ENCODE data around the gene PRXL2B. TPM values are rescaled to one million over a fixed set of nuclear protein-coding genes. Genes with fewer than 3 reads are reported as not detected.
A peak's percentile ranks its signal among the peaks of the same experiment; 100 is the strongest.

PRXL2B gene
- total RNA-seq, 1 donor from 2014 or later, result 8.2 TPM

DNA sequence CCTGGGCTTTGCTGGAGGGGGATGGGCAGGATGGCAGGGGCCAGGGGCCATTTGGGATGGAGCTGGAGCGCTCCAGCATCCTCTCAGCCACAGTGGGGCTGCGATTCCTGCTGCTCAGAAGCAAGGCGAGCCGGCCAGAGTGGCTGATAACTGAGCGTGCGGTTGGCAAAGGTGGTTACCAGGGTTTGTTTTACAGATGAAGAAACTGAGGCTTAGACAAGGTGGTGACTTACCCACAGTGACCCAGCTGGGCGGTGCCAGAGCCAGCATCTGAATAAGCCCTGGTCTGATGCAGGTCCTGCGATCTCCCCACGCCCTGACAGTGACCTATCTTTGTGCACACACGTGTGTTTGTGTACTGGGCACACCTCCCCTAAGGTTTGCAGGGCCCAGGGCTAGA is 5.9 kb upstream of the PRXL2B start:
- Histone ChIP-seq H3K9me3 (replicated peaks) (no peaks in the 10 kb centered on the region), H3K27me3 (ENCODE audit: low read depth) (peaks cover 21% of the 10 kb centered on the region), H3K4me1 (peaks cover 53% of the 10 kb centered on the region), H3K4me3 (no peak overlapping the region), H3K27ac (replicated peaks) (no peak overlapping the region), H3K36me3 (no peaks in the 10 kb centered on the region)
- no peak for DNase-seq
- intact Hi-C loops (cut with micrococcal nuclease), result no loop called here
- TF ChIP-seq, protein P1, sequence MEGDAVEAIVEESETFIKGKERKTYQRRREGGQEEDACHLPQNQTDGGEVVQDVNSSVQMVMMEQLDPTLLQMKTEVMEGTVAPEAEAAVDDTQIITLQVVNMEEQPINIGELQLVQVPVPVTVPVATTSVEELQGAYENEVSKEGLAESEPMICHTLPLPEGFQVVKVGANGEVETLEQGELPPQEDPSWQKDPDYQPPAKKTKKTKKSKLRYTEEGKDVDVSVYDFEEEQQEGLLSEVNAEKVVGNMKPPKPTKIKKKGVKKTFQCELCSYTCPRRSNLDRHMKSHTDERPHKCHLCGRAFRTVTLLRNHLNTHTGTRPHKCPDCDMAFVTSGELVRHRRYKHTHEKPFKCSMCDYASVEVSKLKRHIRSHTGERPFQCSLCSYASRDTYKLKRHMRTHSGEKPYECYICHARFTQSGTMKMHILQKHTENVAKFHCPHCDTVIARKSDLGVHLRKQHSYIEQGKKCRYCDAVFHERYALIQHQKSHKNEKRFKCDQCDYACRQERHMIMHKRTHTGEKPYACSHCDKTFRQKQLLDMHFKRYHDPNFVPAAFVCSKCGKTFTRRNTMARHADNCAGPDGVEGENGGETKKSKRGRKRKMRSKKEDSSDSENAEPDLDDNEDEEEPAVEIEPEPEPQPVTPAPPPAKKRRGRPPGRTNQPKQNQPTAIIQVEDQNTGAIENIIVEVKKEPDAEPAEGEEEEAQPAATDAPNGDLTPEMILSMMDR (IDR thresholded peaks at IDR 0.05; ENCODE audit: borderline replicate concordance), result no peak

DNA sequence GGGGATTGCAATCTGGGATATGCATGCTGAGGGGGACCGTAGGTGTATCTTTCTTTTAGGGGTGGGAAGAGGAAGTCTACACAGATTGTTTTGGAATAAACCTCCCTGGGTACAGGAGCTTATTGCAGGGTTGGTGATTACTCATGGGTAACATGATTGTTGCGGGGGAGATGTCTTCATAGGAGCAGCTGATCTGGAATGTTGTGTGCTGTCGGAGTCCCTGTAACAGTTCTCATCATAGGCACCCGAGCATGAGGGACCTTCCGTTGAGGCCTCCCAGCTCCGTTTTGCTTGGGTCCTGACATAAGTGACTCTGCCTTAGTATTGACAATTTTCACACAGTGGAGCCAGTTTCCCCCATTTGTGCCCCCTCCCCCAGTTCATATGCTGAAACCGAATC is 4.2 kb upstream of the PRXL2B start:
- no peak overlapping the region for H3K27ac ChIP-seq (replicated peaks)
- H3K4me1 ChIP-seq, result peaks cover 51% of the 10 kb centered on the region
- intact Hi-C loops (cut with micrococcal nuclease), result no loop called here
- no peak overlapping the region for H3K4me3 ChIP-seq
- H3K9me3 ChIP-seq (replicated peaks), result no peaks in the 10 kb centered on the region
- H3K36me3 ChIP-seq, result no peaks in the 10 kb centered on the region
- DNase-seq, result no peak
- TF ChIP-seq, protein P1 (IDR thresholded peaks at IDR 0.05; ENCODE audit: borderline replicate concordance), result no peak
- peaks cover 21% of the 10 kb centered on the region for H3K27me3 ChIP-seq (ENCODE audit: low read depth)

DNA sequence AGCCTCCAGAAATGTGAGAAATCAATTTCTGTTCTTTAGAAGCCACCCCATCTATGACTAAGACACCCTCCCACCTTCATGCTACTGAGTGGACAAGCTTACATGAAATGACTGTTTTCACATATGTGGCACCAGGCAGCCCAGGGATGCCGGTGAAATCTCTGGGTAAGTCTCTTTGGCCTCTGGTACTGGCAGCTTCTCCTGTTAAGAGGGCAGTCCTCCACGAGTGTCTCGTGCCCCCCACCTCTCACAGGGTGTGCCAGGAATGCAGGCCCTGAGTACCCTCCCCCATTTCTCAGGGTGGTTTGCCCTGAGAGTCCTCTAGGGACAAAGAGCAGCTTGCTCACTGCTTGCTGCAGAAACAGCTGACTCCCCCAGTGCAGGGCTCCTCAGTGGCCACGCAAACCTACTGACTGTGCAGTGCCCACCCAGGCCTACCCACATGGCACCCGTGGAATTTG is 3.2 kb upstream of the PRXL2B start:
- H3K4me3 ChIP-seq, result no peak overlapping the region
- TF ChIP-seq, protein P1 (IDR thresholded peaks at IDR 0.05; ENCODE audit: borderline replicate concordance), result no peak
- no peaks in the 10 kb centered on the region for H3K36me3 ChIP-seq
- H3K4me1 ChIP-seq, result peaks cover 52% of the 10 kb centered on the region
- H3K27ac ChIP-seq (replicated peaks), result no peak overlapping the region
- H3K9me3 ChIP-seq (replicated peaks), result no peaks in the 10 kb centered on the region
- H3K27me3 ChIP-seq (ENCODE audit: low read depth), result peaks cover 21% of the 10 kb centered on the region
- intact Hi-C loops (cut with micrococcal nuclease), result no loop called here
- DNase-seq, result no peak

DNA sequence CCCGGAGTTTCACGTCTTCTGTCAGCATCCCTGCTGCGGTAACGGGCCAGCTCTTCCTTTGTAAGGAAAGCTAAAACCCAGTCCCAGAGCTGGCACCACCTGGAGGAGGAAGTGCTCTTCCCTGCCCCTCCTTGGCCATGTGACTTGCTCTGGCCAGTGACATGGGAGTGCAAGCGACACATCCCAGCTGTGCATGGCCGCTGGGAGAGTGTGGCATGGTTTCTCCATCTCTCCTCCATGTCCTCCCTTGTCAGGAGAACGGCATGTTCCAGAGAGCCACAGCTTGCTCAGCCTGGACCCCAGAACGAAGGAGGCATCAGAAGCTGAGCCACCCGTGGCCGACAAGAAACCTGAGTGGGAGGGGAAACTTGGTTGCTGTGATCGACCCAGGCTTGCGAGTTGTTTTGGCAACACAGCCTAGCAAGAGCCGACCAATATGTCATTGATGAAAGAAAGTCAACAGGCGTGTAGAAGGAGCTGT is 2.7 kb upstream of the PRXL2B start:
- Histone ChIP-seq H3K4me1 (peaks cover 48% of the 10 kb centered on the region), H3K27me3 (ENCODE audit: low read depth) (peaks cover 20% of the 10 kb centered on the region), H3K9me3 (replicated peaks) (no peaks in the 10 kb centered on the region), H3K27ac (replicated peaks) (no peak overlapping the region), H3K4me3 (no peak overlapping the region), H3K36me3 (peaks cover 3% of the 10 kb centered on the region)
- TF ChIP-seq, protein P1 (IDR thresholded peaks at IDR 0.05; ENCODE audit: borderline replicate concordance), result no peak
- intact Hi-C loops (cut with micrococcal nuclease), result no loop called here
- no peak for DNase-seq

DNA sequence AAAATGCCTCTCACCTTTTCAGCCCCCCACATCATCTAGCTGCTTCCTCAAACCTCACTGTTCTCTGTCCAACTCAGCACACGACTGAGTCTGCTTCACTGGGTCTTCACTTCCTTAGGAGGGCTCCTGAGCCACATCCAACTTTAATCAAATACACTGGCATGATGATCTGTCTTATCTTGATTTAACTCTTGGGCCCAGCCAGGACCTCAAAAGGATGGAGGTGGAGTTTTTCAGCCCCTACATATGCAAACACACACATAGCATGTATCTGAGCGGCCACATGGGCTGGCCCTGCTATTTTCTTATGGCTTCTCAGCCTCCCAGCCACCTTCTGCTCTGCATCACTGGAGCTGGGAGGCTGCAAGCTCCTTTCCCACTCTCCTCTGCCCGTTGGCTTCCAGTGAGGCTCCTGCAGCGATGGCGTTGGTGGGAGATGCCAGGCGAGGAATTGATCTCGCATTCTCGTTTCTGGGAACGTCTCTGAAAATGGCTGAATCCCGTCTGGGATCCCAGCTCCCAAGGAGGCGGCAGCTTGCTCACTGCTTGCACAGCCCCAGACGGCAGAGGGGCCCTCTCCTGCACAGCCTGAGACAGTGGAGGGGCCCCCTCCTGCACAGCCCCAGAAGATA is 1.8 kb upstream of the PRXL2B start:
- Histone ChIP-seq H3K9me3 (replicated peaks) (no peaks in the 10 kb centered on the region), H3K36me3 (peaks cover 10% of the 10 kb centered on the region), H3K4me1 (peaks cover 42% of the 10 kb centered on the region), H3K4me3 (peak overlapping the region; percentile 86), H3K27me3 (ENCODE audit: low read depth) (peaks cover 11% of the 10 kb centered on the region), H3K27ac (replicated peaks) (peak overlapping the region; percentile 98)
- no peak for DNase-seq
- intact Hi-C loops (cut with micrococcal nuclease), result no loop called here
- TF ChIP-seq, protein P1 (IDR thresholded peaks at IDR 0.05; ENCODE audit: borderline replicate concordance), result no peak
